SHP77 treated with DMSO at 0.1 percent for 48 hours (cell line): ENCODE measurements around the gene MXRA8.

ENCODE experiments used
- DNase-seq: peaks from one replicate; lab custom pipeline; 2025; lab: John Stamatoyannopoulos, UW

Gene MXRA8

GRCh38 chr1:1335792-1336248, 22.5 kb downstream of the MXRA8 start:
- no peak for DNase-seq

- no peak for DNase-seq
Observed at GRCh38 chr1:1335283-1335682, 23.1 kb downstream of the MXRA8 start.

- DNase-seq: no peak
Observed at GRCh38 chr1:1334835-1335234, 23.5 kb downstream of the MXRA8 start.

DNA sequence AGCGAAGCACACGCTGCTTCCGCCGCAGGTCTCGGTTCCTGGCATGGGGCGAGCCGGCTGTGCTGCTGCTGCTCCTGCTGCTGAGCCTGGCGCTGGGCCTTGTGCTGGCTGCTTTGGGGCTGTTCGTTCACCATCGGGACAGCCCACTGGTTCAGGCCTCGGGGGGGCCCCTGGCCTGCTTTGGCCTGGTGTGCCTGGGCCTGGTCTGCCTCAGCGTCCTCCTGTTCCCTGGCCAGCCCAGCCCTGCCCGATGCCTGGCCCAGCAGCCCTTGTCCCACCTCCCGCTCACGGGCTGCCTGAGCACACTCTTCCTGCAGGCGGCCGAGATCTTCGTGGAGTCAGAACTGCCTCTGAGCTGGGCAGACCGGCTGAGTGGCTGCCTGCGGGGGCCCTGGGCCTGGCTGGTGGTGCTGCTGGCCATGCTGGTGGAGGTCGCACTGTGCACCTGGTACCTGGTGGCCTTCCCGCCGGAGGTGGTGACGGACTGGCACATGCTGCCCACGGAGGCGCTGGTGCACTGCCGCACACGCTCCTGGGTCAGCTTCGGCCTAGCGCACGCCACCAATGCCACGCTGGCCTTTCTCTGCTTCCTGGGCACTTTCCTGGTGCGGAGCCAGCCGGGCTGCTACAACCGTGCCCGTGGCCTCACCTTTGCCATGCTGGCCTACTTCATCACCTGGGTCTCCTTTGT, 24.7 kb downstream of the MXRA8 start:
- DNase-seq: no peak

DNA sequence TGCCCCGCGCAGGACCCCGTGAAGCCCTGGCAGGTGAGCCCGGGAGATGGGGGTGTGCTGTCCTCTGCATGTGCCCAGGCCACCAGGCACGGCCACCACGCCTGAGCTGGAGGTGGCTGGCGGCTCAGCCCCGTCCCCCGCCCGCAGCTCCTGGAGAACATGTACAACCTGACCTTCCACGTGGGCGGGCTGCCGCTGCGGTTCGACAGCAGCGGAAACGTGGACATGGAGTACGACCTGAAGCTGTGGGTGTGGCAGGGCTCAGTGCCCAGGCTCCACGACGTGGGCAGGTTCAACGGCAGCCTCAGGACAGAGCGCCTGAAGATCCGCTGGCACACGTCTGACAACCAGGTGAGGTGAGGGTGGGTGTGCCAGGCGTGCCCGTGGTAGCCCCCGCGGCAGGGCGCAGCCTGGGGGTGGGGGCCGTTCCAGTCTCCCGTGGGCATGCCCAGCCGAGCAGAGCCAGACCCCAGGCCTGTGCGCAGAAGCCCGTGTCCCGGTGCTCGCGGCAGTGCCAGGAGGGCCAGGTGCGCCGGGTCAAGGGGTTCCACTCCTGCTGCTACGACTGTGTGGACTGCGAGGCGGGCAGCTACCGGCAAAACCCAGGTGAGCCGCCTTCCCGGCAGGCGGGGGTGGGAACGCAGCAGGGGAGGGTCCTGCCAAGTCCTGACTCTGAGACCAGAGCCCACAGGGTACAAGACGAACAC, 25.4 kb downstream of the MXRA8 start:
- no peak for DNase-seq

DNA sequence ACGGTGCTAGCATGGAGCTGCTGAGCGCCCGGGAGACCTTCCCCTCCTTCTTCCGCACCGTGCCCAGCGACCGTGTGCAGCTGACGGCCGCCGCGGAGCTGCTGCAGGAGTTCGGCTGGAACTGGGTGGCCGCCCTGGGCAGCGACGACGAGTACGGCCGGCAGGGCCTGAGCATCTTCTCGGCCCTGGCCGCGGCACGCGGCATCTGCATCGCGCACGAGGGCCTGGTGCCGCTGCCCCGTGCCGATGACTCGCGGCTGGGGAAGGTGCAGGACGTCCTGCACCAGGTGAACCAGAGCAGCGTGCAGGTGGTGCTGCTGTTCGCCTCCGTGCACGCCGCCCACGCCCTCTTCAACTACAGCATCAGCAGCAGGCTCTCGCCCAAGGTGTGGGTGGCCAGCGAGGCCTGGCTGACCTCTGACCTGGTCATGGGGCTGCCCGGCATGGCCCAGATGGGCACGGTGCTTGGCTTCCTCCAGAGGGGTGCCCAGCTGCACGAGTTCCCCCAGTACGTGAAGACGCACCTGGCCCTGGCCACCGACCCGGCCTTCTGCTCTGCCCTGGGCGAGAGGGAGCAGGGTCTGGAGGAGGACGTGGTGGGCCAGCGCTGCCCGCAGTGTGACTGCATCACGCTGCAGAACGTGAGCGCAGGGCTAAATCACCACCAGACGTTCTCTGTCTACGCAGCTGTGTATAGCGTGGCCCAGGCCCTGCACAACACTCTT, 26.2 kb downstream of the MXRA8 start:
- DNase-seq: no peak

DNA sequence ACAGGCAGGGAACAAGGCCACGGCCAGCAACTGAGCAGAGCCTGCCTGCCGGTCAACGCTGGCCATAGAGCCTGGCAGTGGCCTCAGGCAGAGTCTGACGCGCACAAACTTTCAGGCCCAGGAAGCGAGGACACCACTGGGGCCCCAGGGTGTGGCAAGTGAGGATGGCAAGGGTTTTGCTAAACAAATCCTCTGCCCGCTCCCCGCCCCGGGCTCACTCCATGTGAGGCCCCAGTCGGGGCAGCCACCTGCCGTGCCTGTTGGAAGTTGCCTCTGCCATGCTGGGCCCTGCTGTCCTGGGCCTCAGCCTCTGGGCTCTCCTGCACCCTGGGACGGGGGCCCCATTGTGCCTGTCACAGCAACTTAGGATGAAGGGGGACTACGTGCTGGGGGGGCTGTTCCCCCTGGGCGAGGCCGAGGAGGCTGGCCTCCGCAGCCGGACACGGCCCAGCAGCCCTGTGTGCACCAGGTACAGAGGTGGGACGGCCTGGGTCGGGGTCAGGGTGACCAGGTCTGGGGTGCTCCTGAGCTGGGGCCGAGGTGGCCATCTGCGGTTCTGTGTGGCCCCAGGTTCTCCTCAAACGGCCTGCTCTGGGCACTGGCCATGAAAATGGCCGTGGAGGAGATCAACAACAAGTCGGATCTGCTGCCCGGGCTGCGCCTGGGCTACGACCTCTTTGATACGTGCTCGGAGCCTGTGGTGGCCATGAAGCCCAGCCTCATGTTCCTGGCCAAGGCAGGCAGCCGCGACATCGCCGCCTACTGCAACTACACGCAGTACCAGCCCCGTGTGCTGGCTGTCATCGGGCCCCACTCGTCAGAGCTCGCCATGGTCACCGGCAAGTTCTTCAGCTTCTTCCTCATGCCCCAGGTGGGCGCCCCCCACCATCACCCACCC, 27.0 kb downstream of the MXRA8 start, which contains the start of gene TAS1R3:
TSS of gene TAS1R3 (plus strand) at position 213 of the 898 bp plus-strand sequence. CDS start at position 279, 66 bp downstream.
- no peak for DNase-seq

GRCh38 chr1:1330366-1331067, 27.8 kb downstream of the MXRA8 start:
- DNase-seq: no peak

- no peak for DNase-seq
Observed at GRCh38 chr1:1329304-1330210, 28.8 kb downstream of the MXRA8 start.

- DNase-seq: no peak
Observed at GRCh38 chr1:1328254-1328653, 30.1 kb downstream of the MXRA8 start.

GRCh38 chr1:1327291-1327690, 31.1 kb downstream of the MXRA8 start:
- no peak for DNase-seq

DNA sequence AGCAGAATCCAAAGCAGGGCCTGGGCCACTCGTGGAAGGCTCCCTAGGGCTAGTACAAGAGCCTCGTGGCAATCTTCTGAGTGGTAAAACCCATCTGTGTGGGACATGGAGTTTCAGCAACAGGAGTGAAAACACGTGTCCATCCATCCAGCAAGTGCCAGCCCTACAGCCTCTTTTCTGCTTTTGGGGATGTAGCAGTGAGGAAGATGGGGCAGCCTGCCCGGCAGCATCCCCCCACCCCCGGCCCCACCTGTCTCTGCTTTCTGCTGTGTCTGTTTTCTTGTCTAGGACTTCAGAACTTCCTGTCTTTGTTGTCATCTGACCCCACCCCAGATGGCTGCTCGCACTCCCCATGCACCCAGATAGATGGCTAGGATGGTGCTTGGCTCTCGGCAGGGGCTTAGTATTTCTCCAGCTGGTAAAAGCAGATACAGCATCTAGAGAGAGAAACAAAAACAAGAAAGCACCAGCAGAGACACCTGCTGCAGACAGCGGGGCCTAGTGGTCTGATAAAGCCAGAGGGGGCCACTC, 32.2 kb downstream of the MXRA8 start:
- no peak for DNase-seq

DNA sequence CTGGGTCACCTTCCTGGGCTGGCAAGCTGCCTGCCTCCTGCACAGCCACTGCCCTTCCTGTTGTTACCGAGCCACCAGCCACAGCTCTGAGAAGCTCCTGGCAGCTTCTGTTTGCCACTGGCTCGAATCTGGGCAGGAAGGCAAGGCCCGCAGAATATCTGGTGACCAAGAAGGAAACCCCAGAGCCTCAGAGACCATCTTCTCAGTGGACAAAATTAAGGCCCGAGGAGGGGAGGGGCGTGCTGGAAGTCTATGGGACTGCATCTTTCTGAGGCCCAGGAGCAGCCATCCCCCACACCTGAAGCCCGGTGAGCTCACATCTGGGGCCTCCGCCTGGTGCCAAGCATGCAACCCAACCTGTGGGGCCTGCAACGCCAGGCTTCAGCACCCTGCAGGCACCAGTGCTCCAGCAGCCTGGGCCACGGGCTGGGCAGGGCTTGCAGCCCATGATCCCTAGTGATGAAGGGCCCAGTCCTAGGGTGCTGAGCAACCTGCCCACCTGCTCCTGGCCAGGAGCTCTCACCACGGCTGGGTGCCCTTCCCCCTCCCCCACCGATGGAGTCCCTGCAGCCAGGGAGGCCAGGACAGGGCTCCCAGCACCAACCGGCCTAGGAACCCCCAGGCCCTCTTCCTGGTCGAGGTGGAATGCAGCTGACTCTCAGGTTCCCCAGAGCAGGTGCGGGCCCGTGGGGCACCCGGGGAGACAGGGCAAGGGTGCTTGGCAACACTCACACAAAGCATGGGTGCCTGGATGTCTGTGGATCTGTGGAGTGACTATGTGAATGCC, 32.9 kb downstream of the MXRA8 start:
- no peak for DNase-seq

DNA sequence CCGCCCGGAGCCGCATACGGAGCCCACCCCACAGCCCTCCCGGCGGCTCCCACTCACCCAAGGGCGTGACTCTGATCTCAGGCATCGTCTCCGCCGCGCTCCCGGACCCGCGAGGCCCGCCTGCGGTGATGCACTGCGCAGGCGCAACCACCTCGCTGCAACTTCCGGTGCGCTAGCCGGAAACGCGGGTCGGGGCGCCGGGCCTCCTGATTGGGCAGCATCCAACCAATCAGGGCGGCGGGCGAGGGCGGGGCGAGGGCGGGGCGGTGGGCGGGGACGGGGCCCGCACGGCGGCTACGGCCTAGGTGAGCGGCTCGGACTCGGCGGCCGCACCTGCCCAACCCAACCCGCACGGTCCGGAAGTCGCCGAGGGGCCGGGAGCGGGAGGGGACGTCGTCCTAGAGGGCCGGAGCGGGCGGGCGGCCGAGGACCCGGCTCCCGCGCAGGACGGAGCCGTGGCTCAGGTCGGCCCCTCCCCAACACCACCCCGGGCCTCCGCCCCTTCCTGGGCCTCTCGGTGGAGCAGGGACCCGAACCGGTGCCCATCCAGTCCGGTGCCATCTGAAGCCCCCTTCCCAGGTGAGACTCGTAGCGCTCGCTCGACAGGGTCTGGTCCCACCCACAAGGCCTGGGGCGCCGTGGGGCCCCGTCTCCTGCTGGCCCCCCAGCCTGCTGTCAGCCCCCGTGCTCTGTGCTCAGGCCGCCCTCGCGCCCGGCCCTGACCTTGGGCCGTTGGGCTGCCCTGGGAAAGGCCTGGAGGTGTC, 33.6 kb downstream of the MXRA8 start, which contains the start of the genes CPTP and INTS11:
TSS of gene CPTP (plus strand) at position 279 of the 764 bp plus-strand sequence. CDS start 2,109 bp downstream, outside the sequence.
TSS of gene INTS11 (minus strand) at position 137 of the 764 bp plus-strand sequence. CDS start at position 85, 52 bp downstream.
- DNase-seq: peak; percentile 56

GRCh38 chr1:1324084-1324523, 34.3 kb downstream of the MXRA8 start:
- DNase-seq: no peak

DNA sequence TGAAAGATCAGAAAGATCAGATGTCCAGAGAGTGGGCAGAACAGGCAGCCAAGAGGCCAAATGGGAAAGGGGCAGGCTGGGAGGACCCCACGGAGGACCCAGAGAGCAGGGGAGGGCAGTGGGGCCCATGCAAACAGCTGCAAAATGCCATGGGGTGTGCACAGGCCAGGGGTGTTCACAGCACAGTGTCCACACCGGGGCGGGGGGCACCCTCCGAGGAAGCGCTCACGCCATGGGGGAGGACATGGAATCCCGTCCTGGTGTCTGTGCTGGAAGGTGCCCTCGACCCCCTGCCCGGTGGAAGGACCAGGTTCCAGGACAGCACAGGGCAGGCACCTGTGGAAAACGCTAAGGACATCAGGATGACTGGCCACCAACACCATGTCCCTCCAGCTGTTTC, 35.4 kb downstream of the MXRA8 start:
- DNase-seq: no peak

- no peak for DNase-seq
Observed at GRCh38 chr1:1322418-1322817, 35.9 kb downstream of the MXRA8 start.

DNA sequence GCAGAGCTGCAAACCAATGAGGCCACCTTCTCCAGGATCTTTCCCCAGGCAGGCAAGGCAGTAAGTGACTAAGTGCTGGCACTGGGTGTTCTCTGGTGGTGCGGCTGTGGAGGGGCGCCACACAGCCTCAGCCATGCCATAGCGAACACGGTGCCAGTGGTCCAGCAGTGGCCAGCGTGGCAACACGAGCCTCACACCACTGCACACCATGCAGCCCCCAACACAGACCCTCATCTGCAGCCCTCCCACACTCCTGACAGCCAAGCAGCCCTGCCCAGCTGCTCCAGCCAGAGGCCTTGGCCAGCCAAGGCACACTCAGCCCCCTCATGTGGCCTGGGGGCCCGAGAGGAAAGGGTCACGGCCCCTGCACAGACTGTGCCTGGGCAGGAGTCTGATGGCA, 36.9 kb downstream of the MXRA8 start:
- DNase-seq: no peak
